Measurements from ENCODE around the gene POLD1.

Gene POLD1

DNA sequence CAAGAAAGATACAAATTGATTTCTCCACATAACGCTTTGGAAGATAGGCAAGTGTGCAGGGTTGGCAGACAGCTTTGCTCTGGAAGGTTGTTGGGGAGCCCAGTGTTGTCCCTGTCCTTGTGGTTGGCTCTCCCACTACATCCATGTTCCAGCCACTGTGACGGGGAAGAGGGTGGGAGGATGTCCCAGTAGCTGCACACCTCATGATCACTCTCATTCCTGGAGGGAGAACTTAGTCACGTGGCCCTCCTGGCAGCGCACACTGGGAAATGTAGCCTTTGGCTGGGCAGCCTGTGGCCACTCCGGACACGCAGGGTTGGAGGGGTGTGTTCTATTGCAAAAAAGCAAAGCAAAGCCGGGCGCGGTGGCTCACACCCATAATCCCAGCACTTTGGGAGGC is 9.9 kb downstream of the POLD1 start:
- DNase-seq, result no peak

GRCh38 chr19:50398675-50399367 is 14.7 kb downstream of the POLD1 start:
- DNase-seq, result no peak

DNA sequence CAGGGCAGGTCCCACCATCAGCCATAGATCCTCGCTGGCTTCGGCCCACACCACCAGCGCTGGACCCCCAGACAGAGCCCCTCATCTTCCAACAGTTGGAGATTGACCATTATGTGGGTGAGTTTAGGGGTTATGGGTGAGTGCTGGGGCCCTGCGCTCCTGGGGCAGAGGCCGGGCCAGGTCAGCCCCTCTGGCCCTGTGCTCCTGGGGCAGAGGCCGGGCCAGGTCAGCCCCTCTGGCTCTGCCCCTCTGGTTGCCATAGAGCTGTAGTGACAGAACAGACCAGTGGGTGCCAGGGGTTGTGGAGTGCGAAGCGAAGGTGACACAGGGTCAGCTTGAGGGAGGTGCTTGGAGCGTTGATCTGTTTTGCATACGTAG is 15.2 kb downstream of the POLD1 start:
- DNase-seq, result no peak

- no peak for DNase-seq
These were observed 17.7 kb downstream of the POLD1 start for GRCh38 chr19:50401605-50402450.

- no peak for DNase-seq
These were observed 18.6 kb downstream of the POLD1 start for GRCh38 chr19:50402544-50403301.

DNA sequence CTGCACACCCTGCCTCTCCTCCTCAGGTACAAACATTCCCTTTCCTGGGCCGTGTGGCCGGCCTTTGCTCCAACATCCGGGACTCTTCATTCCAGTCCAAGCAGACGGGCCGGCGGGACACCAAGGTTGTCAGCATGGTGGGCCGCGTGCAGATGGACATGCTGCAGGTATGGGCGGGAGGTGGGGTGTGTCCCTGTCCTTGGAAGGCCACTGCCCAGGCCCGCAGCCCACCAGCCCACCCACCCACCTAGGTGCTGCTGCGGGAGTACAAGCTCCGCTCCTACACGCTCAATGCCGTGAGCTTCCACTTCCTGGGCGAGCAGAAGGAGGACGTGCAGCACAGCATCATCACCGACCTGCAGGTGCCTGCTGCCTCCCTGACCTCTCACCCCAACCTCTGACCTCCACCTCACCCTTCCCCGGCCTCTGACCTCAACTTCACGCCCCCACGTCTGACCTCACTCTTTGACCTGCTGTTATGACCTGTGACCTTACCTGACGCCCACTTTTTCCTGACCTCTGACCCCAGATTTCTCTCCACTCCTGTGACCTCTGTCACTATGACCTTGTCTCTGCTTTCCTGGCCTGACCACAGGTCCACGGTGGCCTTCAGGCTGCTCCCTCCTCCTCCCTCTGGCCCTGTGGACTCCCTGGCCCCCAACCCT is 22.1 kb downstream of the POLD1 start:
- DNase-seq, result no peak

DNA sequence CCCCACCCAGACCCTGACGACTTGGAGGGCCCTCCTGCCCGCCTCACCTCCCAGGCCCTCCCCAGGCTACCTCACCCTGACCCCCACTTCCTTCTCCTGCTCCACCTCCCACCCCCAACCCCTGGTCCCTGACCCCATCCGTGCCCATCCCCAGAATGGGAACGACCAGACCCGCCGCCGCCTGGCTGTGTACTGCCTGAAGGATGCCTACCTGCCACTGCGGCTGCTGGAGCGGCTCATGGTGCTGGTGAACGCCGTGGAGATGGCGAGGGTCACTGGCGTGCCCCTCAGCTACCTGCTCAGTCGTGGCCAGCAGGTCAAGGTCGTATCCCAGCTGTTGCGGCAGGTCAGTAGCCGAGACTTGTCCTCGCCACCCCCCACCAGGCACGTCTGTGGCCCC is 22.7 kb downstream of the POLD1 start:
- no peak for DNase-seq

GRCh38 chr19:50409347-50409746 is 25.2 kb downstream of the POLD1 start:
- no peak for DNase-seq

GRCh38 chr19:50410109-50410508 is 26.0 kb downstream of the POLD1 start:
- no peak for DNase-seq

DNA sequence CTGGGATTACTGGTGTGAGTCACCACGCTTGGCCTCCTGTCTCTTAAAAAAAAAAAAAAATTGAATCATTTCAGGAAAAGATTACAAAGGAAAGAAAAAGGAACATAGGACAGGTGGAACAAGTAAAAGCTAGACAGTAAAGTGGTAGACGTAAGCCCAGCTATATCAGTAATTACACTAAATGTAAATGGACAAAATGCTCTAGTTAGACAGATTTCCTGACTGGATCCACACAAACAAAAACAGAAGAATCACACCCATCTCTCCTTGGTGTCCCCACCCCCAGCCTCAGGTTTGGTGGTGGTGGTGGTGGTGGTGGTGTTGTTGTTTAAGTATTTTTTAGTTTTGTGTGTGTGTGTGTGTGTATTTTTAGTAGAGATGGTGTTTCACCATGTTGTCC is 28.3 kb downstream of the POLD1 start:
- DNase-seq, result no peak

DNA sequence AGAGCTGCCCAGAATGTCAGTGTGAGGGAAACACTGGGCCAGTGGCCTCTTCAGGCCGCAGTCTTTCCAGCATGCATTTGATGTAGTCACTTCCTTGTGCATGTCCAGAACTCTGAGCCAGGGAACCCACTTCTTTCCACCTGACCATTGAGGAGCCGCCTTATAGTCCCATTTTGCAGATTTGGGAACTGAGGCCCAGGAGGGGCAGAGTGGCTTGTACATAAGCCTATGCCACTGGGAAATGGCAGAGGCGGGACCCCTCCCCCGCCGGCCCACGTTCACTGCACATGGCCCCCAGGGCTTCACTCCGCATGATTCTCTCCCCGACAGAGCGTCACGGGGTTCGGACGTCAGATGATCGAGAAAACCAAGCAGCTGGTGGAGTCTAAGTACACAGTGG is 28.9 kb downstream of the POLD1 start:
- no peak for DNase-seq

GRCh38 chr19:50413531-50413930 is 29.4 kb downstream of the POLD1 start:
- no peak for DNase-seq

GRCh38 chr19:50414864-50415660 is 30.9 kb downstream of the POLD1 start:
- peak; percentile 68 for DNase-seq

DNA sequence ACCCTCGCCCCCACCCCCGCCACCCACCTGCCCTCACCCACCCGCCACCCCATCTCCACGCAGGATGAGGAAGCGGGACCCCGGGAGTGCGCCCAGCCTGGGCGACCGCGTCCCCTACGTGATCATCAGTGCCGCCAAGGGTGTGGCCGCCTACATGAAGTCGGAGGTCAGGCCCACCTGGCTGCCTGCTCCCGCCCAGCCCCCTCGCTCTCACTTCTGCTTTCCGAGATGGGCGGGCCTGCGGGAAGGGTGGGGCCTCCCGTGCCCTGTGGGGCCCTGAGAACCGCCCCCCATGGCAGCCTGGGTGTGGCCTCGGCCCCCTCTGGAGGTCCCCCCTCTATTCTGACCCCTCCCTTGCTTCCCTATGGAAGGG is 31.5 kb downstream of the POLD1 start:
- peak; percentile 13 for DNase-seq

GRCh38 chr19:50416034-50416977 is 32.2 kb downstream of the POLD1 start:
- DNase-seq, result no peak

DNA sequence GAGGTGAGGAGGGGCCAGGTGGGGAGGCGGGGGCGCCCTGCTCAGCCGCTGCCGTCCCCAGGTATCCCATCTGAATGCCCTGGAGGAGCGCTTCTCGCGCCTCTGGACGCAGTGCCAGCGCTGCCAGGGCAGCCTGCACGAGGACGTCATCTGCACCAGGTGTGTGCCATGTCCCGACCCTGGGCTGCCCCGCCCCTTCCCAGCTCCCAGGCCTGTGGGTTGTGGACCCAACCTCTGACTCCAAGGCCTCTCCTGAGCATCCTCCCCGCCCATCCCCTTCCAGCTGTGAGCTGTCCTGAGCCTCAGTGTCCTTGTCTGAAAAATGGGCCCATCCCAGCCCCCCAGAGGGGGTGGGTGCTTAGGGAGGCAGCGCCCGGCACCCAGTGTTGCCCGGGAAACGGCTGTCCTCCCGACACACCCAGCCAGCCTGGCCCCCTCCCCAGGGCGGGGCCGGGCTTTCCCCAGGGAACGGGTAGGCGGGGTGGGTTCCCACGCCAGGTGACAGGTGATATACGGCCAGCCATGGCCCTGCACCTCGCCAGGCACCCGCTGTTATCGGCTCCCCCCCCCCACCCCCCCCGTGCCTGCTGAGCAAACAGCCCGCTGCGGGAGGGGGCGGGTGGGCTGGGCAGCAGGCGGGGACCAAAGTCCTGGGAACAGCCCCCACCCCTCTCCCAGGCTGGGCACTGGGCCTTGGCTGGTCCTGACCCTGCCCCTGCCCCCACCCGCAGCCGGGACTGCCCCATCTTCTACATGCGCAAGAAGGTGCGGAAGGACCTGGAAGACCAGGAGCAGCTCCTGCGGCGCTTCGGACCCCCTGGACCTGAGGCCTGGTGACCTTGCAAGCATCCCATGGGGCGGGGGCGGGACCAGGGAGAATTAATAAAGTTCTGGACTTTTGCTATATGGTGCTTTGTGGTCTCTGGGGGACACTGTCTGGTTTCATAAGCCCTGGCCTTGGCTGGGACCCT is 33.2 kb downstream of the POLD1 start:
- DNase-seq, result no peak

GRCh38 chr19:50418176-50419021 is 34.3 kb downstream of the POLD1 start, which contains the start of gene SPIB:
Gene SPIB, plus strand, starts transcription at chr19:50418938. Its CDS starts 25 bp downstream, at chr19:50418963.
- no peak for DNase-seq

GRCh38 chr19:50419022-50419579 is 35.0 kb downstream of the POLD1 start:
- no peak for DNase-seq

Measured in CD4-positive, alpha-beta T cell treated with Interleukin-4 for 4 hours (primary cell).